Urothelium cell line (cell line): ENCODE measurements around the gene CCDC127.
"Not testable (repeated sequence)": the region's sequence is repeated elsewhere in the genome, so short reads cannot be mapped to it uniquely, and the experiment has no call there.

Experiments
- DNase-seq: peaks from one replicate; pipeline ENCODE4 v3.0.0; 2011; ENCODE audit warnings: low spot score, mixed read lengths
- FAIRE-seq: peaks from 2 replicates; lab custom pipeline; 2011; peaks lifted over from hg19 to GRCh38; lab: Jason Lieb, UNC

Gene CCDC127

GRCh38 chr5:174876-175465, 43.0 kb downstream of the CCDC127 start:
- FAIRE-seq (no peak), DNase-seq (no peak)

GRCh38 chr5:174291-174600, 43.7 kb downstream of the CCDC127 start:
- FAIRE-seq = no peak
- DNase-seq = no peak

DNA sequence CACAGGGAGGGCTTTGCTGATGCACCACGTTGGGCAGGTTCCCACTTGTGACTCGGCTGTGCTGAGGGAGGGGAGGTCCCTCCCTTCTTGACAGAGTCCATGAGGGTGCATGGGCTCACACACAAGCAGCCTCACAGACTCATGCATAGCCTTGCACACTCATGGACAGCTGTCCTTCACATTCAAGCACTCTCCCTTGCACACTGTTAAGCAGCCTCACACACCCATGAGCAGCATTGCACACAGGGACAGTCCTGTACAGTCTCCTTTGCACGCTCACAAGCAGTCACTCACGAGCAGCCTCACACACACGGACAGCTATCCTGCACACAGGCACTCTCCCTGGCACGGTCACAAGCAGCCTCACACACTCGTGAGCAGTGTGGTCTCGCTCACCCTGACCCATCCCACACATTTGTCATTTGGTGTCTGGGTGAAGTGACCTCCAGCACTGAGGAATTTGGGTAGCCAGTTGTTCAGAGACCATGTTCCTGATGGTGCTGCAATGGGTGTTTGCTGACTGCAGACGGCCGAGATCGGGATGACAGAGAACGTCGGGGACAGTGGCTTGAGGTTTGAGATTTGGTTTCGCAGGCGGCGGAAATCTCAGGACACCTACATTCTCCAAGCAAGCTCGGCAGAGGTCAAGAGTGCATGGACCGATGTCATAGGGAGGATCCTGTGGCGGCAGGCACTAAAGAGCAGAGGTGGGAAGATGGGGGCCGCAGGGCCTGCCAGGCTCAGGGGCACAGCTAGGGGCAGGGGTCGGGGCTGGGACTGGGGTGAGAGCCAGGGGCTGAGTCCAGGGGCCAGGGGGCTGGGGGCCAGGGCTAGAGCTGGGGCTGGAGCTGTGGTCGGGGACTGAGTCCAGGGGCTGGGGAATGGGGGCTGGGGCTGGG, 44.3 kb downstream of the CCDC127 start:
- DNase-seq (no peak), FAIRE-seq (peak; percentile 68)

DNA sequence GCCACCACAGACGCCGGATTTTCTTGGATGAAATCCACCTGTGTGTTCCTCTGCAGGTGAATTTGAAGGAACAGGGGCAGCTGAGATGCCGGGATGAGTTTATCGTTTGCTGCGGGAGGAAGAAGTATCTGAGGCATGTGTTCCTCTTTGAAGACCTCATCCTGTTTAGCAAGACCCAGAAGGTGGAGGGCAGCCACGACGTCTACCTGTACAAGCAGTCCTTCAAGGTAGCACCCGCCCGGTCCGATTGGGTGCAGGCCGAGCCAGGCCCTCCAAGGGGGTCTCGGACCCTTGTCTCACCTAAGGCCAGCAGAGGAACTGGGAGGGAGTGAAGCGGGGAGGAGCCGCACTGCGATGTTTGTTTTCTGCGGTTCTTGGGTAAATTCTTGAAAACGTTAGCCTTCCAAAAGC, 45.1 kb downstream of the CCDC127 start:
- no peak for DNase-seq

GRCh38 chr5:172421-172820, 45.5 kb downstream of the CCDC127 start:
- DNase-seq (no peak), FAIRE-seq (no peak)

More for the DNA sequence above, 45.1 kb downstream of the CCDC127 start:
- FAIRE-seq = peak; percentile 27

GRCh38 chr5:171801-172331, 46.1 kb downstream of the CCDC127 start:
- FAIRE-seq = no peak
- DNase-seq = no peak

- no peak for DNase-seq
- no peak for FAIRE-seq
These were observed 46.8 kb downstream of the CCDC127 start for GRCh38 chr5:170971-171800.

GRCh38 chr5:169728-170094, 48.2 kb downstream of the CCDC127 start:
- no peak for FAIRE-seq
- DNase-seq = no peak

DNA sequence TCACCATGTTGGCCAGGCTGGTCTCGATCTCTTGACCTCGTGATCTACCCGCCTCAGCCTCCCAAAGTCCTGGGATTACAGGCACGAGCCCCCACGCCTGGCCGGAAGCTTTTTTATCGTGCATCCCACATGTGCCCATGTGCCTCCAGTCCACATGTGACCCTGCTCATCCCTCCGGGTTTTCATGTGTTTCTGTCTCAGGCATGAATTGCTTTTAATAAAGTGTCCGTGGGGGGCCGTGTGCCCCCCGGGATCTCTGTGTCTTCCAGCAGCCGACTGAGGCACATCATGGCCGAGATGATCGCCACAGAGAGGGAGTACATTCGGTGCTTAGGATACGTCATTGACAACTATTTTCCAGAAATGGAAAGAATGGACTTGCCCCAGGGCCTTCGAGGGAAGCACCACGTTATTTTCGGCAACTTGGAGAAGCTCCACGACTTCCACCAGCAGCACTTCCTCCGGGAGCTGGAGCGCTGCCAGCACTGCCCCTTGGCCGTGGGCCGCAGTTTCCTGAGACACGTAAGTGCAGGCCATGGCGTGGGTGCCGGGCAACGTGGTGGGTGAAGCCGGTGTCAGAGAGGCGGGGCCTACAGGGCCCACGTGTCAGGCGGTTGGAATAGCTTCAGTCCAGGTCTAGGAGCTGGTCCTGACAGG, 48.8 kb downstream of the CCDC127 start:
- no peak for FAIRE-seq

DNA sequence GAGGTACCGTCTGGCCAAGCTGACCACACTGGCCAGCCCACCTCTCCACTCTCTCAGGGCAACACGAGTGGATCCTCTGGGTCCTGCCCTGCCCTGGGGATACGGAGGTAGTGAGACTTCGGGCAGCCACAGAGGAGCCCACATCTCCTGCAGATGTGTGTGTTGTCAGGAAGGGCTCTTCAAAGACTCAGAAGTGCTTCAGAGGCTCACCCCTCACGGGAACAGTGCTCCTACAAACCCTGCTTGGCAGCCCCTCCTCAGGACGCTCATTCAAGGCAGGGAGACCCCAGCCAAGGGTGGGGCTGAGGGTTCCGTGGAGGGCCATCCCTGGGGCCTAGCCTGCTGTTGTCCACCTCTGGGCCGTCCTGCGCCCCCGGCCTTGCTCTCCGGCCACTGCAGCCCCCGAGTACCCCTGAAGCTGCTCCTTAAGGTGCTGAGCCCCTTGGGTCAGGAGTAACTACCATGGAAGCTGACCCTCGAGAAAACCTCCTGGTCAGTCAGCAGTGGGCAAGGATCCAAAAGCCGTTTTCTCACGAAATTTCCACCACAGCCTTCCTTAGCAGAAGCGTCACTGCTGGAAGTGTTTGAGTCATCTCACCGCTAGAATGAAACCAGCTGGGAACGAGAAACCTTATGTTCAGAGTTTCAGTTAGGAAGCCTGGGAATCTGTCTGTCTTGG, 49.8 kb downstream of the CCDC127 start:
- DNase-seq (peak; percentile 35), FAIRE-seq (no peak)

More for the DNA sequence above, 48.8 kb downstream of the CCDC127 start:
- DNase-seq = no peak

DNA sequence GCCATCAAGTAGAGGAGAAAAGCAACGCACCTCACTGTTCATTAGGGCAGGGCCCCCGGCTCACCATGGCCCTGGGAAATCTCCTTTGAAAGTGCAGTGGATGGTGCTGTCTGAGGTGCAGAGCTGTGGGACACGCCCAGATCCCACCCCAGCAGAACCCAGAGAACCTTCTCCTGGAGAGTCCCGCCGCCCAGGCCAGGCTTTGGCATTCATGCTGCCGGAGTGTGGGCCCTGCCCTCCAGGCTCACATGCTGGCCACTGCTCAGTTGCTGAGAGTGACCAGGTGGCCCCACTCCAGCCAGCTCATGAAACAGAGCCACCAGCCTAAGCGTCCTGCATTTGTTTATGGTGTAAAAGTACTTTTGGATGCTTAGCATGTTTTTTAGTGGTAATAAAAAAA, 50.4 kb downstream of the CCDC127 start:
- FAIRE-seq = no peak
- no peak for DNase-seq

GRCh38 chr5:166441-167372, 51.2 kb downstream of the CCDC127 start:
- no peak for DNase-seq
- FAIRE-seq = no peak

DNA sequence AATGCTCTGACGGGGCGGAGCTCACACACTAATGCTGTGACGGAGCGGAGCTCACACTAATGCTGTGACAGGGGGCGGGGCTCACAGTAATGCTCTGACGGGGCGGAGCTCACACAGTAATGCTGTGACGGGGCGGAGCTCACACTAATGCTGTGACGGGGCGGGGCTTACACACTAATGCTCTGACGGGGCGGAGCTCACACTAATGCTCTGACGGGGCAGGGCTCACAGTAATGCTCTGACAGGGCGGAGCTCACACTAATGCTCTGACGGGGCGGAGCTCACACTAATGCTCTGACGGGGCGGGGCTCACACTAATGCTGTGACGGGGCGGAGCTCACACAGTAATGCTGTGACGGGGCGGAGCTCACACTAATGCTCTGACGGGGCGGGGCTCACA, 53.2 kb downstream of the CCDC127 start:
- not testable (repeated sequence) for FAIRE-seq

DNA sequence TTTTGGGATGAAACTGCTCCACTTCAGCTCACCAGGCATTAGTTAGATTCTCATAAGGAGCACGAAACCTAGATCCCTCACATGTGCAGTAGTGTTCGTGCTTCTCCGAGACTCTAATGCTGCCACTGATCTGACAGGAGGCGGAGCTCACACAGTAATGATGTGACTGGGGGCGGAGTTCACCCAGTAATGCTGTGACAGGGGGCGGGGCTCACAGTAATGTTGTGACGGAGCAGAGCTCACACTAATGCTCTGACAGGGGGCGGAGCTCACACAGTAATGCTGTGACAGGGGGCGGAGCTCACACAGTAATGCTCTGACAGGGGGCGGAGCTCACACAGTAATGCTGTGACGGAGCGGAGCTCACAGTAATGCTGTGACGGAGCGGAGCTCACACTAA, 53.7 kb downstream of the CCDC127 start:
- DNase-seq (no peak), FAIRE-seq (peak; percentile 78)

More for the DNA sequence above, 53.2 kb downstream of the CCDC127 start:
- not testable (repeated sequence) for DNase-seq

DNA sequence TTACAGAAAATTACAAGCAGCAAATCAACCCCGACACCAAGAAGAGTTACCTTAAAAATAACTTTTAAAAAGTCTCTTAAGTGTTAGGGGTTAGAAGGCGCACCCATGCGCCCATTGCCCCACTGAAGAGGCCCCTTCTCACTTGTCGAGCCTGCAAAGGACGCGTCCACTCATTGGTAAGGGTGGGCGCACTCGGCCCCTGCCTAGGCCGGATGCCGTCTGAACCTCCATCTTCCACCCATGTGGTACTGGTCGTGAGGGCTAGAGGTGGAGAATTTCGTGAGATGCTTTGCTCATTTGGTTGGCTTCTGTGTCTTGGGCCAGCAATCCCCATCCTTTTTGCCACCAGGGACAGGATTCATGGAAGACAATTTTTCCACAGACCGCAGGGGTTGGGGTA, 54.1 kb downstream of the CCDC127 start:
- DNase-seq (no peak), FAIRE-seq (peak; percentile 23)

DNA sequence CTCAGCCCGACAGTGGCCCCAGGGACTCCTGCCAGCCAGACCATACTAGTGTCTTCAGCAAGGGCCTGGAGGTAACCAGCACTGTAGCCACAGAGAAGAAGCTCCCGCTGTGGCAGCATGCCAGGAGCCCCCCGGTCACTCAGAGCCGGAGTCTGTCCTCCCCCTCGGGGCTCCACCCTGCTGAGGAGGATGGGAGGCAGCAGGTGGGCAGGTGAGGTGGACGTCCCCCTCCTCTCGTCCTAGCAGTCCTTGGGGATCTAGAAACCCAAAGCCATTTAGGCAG, 54.7 kb downstream of the CCDC127 start:
- no peak for DNase-seq
- no peak for FAIRE-seq

- DNase-seq = no peak
These were observed 55.2 kb downstream of the CCDC127 start for GRCh38 chr5:162565-163337.

GRCh38 chr5:162190-162564, 55.8 kb downstream of the CCDC127 start:
- DNase-seq (no peak), FAIRE-seq (no peak)

More at GRCh38 chr5:162565-163337, 55.2 kb downstream of the CCDC127 start:
- no peak for FAIRE-seq

DNA sequence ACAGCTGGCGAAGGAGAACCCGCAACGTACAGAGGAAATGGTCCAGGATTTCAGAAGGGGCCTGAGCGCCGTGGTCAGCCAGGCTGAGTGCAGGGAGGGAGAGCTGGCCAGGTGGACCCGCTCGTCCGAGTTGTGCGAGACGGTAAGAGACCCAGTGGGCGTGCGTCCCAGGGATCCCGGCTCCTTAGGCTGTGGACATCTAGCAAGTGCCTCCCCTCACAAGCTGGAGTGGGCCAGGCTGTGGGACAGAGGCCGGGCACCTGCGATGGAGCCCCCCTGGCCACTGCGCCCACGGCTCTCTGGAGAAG, 56.2 kb downstream of the CCDC127 start:
- FAIRE-seq = no peak

More for the DNA sequence above, 56.2 kb downstream of the CCDC127 start:
- no peak for DNase-seq
